ENCODE results near the gene INPP5J.

INPP5J gene

GRCh38 chr22:31126128-31126868 is 3.5 kb downstream of the INPP5J start:
- no peak for DNase-seq (ENCODE audit: low read depth)

DNA sequence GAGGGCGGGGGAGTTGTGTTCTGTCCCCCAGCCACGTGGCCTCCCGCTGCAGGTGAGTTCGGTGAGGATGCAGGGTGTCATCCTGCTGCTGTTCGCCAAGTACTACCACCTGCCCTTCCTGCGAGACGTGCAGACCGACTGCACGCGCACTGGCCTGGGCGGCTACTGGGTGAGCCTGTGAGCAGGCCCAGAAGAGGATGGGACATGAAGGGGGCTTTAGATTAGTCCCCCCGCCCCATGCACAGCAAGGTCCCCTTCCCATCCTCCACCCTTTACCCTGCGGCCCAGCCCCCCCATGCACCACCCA is 4.1 kb downstream of the INPP5J start:
- DNase-seq (ENCODE audit: low read depth): no peak

- DNase-seq (ENCODE audit: low read depth): no peak
Observed at GRCh38 chr22:31127181-31127772, 4.5 kb downstream of the INPP5J start.

- no peak for DNase-seq (ENCODE audit: low read depth)
Observed at GRCh38 chr22:31128156-31128555, 5.4 kb downstream of the INPP5J start.

DNA sequence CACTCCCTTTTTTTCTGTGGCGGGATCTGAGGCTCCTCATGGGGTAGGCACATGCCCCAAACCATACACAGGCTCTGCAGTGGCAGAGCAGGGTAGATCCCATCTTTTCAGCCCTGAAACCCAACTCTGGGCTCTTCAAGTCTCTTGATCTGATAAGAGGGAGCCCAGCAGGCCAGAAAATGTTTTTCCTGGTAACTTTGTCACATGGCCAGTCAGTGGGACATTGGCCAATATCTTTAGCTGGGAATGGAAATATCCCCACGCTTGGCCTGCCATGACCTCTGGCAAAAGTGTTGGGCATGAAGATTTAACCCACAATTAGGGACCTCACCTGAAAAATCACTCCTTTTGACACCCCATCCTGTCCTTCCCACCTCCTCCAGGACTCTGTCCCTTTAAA is 8.1 kb downstream of the INPP5J start:
- no peak for DNase-seq (ENCODE audit: low read depth)

DNA sequence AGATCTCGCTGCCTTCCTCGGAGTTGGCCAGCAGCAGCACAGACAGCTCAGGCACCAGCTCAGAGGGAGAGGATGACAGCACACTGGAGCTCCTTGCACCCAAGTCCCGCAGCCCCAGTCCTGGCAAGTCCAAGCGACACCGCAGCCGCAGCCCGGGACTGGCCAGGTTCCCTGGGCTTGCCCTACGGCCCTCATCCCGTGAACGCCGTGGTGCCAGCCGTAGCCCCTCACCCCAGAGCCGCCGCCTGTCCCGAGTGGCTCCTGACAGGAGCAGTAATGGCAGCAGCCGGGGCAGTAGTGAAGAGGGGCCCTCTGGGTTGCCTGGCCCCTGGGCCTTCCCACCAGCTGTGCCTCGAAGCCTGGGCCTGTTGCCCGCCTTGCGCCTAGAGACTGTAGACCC is 11.1 kb downstream of the INPP5J start:
- no peak for DNase-seq (ENCODE audit: low read depth)

DNA sequence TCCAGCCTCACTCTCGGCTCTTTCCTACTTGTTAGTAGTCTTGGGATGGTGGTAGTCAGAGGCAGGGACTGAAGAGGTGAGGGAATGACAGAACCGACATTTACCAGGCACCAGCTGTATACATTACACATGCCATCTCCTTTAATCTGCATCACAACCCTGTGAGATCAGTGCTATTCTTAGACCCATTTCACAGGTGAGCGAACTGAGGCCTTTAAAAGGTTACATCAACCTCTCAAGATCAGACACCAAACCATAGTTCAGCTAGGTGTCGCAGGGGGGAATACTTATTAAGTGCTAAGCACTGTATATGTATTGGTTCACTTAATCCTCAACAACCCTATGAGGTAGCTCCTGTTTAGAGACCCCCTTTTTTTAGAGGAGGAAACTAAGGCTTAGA is 11.9 kb downstream of the INPP5J start:
- no peak for DNase-seq (ENCODE audit: low read depth)

DNA sequence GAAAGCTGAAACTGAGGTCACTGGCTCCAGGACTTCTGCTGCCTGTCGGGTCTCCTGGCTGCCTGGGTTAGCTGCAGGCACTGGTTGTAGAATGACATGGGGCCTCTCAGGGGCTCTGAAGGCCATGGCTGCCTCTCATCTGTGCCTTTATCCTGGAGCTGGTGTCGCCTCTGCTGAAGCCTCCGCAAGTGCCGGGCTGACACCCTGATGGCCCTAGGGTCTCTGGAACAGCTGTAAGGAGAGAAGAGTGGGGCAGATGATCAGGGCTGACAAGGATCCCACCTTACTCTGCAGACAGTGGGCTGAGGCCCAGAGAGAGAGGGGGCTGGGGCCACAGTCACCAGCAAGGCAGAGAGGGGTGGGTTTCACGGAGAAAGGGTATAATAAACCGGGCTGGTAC is 12.9 kb downstream of the INPP5J start:
- DNase-seq (ENCODE audit: low read depth): no peak

DNA sequence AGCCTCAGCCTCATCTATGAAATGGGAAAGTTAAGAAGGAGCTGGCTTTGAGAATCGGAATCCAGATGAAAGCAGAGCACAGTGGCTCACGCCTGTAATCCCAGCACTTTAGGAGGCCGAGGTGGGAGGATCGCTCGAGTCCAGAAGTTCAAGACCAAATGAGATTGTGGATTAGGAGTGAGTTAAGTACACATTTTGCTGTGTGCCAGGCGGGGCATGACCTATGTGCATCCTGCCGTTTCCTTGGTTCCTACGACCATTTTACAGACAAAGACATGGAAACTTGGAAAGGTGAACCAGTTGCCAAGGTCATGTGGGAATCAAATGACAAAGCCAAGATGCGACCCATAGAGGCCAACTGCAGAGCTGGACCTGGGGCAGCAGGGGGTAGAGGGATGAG is 13.4 kb downstream of the INPP5J start:
- no peak for DNase-seq (ENCODE audit: low read depth)

- no peak for DNase-seq (ENCODE audit: low read depth)
Observed at GRCh38 chr22:31136711-31137110, 13.9 kb downstream of the INPP5J start.

- no peak for DNase-seq (ENCODE audit: low read depth)
Observed at GRCh38 chr22:31137721-31138120, 15.0 kb downstream of the INPP5J start.

DNA sequence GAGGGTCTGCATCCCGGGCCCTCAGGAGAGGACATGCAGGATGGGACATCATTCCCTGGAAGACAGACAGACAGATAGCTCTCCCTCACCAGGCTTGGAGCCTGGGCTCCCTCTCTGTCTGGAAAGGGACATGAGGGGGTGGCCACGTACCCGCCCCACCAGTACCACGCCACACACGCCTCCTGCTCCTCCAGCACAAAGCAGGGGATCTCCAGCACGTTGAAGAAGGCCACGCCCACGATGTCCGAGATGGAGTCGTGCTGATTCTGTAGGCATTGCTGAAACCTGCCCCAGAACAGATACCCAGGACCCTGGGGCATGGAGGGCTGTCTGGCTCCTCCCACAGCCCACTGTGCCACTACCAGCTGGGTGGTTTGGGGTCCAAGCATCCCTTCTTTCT is 15.4 kb downstream of the INPP5J start:
- DNase-seq (ENCODE audit: low read depth): no peak

DNA sequence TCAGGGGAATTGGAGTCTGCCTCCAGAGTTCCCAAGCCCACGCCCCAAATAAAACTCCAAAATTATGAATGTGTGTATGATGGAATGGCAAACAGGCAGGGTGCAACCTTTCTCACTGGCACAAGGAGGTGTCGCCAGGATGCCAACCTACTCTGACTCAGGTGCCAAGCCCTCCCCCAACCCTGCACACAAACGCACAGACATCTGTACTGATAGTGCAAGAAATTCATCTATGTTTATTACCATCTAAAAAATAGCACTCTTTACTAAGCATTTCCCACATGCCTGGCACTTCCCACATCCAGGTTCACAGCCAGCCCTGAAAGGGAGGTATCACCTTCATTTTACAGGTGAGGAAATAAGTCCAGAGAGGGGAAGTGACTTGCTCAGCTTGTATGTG is 16.3 kb downstream of the INPP5J start:
- DNase-seq (ENCODE audit: low read depth): no peak

GRCh38 chr22:31139866-31140716 is 17.3 kb downstream of the INPP5J start, which contains the start of gene PLA2G3:
PLA2G3 (minus strand) TSS chr22:31140508; CDS start chr22:31140354, 154 bp downstream.
- DNase-seq (ENCODE audit: low read depth): no peak

DNA sequence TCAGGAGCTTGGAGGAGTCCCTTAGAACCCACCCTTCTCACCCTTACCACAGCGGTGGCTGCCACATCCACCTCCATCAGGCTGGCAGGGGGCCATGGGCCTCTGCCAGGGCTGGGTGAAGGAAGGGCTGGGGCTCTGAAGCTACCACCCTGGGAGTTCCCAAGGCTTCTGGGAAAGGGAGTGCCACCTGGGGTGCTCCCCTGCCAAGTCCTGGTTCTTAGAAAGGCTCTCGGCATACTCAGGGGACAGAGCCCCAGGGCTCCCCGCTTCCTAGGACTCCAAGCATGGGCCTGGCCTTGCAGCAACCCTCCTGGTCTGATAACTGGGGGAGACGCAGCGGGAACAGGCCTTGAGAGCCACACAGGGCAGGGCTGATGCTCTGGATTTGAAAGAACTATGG is 18.0 kb downstream of the INPP5J start:
- no peak for DNase-seq (ENCODE audit: low read depth)

- DNase-seq (ENCODE audit: low read depth): no peak
Observed at GRCh38 chr22:31141551-31141950, 18.8 kb downstream of the INPP5J start.

DNA sequence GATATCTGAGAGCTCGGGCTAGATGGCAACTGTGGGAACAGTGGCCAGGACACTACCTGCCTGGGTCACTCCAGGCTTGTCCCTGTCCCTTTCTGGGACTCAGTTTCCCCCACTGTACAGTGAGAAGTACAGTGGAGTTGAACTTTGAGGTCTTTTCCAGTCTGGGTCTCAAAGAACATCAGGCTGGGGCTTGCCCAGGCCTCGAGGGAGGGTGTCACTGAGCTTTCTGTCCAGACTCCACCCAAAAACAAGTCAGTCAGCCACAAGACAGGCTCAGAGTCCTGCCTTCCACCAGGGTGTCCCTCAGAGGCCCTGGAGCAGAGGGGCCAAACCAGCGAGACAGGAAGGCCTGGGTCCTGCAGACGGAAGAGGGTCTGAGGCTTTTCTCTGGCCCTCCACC is 19.5 kb downstream of the INPP5J start:
- no peak for DNase-seq (ENCODE audit: low read depth)

DNA sequence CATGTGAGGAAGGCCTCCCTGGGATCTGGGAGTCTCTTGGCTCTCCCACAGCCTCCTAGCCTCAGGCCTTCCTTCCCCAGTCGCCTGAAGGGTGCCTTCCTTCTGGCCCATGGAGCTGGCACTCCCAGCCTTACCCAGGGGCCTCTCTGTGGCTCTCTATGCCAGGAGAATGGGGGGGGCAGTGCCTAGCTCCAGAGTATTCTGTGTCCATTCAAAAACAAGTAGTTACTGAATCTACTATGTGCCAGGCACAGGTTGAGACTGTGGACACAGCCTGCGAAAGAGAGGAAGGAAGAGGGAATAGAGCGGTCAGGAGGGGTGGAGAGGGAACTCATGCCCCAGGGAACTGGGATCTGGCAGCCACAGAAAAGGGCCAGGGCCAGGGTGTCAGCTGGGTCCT is 20.3 kb downstream of the INPP5J start:
- DNase-seq (ENCODE audit: low read depth): no peak

GRCh38 chr22:31143537-31143936 is 20.8 kb downstream of the INPP5J start:
- no peak for DNase-seq (ENCODE audit: low read depth)

GRCh38 chr22:31144223-31144622 is 21.5 kb downstream of the INPP5J start:
- no peak for DNase-seq (ENCODE audit: low read depth)

GRCh38 chr22:31148488-31148887 is 25.7 kb downstream of the INPP5J start:
- DNase-seq (ENCODE audit: low read depth): no peak

GRCh38 chr22:31148953-31149627 is 26.3 kb downstream of the INPP5J start:
- no peak for DNase-seq (ENCODE audit: low read depth)

GRCh38 chr22:31150615-31151014 is 27.8 kb downstream of the INPP5J start:
- DNase-seq (ENCODE audit: low read depth): no peak
